CD4-positive, alpha-beta T cell treated with Interleukin-15 for 1 hour (primary cell): ENCODE data around the gene NUP93.
"Not testable (repeated sequence)": the region's sequence is repeated elsewhere in the genome, so short reads cannot be mapped to it uniquely, and the experiment has no call there.

Source experiments
- DNase-seq: peaks from one replicate; pipeline ENCODE4 v3.0.0-alpha.2; 2020

Gene NUP93

DNA sequence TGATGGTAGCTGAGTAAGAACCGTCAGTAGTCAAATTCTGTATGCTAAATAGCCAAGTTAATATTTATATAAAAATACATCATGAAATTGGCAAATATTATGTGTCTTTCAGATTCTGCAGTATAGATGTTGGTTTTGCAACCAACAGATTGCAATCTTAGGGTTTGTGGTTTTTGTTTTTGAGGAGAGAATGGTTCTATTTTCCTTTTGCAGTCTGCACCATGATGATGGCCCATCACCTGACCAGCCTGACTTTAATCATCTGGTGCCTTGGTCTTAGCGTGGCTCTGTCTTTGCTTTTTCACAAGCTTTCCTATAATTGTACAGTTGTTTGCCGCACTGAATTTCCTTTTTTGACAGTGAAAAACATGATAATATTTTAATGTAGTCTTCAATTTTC, 50.7 kb downstream of the NUP93 start:
- DNase-seq: no peak

DNA sequence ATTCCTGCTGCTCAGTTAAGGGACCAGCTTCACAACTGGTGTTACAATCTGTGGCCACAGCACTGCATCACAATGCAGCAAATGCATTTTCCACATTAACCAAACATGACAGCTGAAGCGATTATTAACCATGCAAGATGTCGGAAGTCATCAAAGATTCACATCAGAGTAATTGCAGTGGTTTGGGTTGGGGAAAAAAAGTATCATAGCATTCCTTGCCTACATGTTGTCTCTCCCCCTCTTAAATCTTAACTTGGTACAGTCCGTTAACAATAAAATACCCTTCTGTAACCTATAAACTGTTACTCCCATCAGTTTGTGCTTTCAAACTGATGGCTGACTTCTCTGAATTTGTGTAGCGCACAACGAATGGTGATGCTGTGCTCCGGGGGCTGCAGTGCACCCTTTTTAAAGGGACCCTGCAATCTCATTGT, 51.6 kb downstream of the NUP93 start:
- no peak for DNase-seq

DNA sequence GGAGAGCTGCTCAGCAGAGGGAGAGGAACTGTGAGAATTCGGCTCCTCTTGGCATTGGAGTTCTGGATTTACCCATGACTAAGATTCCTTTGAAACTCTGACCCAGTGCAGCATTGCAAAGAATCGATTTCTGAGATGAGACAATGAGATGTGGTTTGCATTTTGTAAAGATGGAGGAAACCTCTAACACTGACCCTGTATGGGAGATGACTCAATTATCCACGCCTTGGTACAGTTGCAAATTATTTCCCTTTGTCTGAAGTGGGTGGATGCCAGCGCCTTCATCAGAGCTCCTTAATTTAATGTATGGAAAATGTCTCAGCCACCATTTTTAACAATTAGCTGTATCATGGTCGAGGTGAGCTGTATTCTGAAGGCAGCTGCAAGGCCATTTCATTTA, 53.4 kb downstream of the NUP93 start:
- DNase-seq: no peak

DNA sequence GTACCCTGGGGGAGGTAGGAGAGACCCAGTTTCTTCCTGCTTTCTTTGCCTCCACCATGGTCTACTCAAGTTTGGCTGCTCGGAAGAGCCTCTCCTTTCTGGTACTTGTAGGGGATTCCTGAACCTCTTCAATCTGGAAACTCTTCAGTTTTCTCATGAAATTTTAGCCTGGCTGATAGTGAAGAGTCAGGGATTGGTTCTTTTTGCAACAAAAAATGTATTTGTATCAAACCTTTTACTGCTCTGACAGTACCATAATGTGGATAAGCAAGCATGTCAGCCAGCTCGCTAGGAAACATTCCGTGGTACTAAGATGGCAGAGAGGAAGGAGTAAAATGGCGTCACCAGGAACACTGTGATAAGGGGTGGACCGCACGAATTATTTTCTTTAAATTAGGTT, 55.4 kb downstream of the NUP93 start:
- DNase-seq: no peak

DNA sequence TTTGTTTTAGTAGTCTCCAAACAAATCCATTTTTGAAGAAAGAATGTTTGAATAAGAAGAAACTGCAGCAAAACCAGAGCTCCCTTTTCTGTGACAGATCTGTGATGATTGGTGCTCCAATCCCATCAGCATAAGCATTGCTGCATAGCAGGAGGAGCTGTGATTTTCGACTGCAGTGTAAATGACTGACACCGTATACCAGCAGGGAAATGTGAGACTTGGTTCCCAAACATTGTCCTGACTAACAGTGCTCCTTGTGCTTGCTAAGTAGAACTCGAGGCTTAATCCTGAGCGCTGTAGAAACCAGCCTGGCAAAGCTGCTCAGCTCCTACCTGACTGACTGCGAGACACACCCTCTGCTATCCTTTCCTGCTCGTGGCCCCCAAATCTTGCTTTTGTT, 57.2 kb downstream of the NUP93 start:
- no peak for DNase-seq

DNA sequence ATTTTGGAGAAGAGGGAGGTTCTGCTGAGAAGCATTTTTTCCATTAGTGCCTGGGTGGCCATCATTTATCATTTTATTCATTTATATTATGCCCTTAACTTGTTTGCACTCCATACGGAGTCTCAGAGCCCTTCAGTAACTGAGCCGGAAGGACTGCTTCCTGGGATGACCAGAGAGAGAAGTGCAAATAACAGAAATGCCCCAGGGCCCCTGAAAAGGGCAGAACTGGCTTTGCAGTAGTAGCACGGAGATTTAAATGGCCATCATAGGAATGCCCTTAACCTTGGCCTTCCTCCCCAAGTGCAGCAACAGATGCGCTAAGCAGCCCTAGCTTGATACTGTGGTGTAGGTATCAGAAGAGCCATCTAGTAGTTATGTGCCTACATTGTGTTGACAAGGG, 58.5 kb downstream of the NUP93 start:
- DNase-seq: no peak

DNA sequence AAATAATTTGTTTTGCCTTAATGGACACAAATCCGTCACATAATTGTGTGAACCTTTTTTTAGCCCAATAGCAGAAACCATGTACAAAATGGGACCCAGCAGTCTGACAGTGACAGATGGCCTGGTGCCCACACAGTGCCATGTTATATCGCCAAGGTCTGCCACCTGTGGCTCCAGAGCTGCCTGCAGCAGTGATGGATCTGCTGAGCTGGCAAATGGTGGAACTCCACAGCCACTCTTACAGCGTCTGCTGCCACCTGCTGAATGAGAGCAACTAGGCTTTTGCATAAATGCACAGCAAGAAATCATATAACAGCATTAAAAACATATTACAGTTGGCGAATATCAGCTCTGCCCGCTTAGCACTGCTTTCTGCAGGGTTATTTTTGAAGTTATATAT, 59.4 kb downstream of the NUP93 start:
- DNase-seq: no peak

DNA sequence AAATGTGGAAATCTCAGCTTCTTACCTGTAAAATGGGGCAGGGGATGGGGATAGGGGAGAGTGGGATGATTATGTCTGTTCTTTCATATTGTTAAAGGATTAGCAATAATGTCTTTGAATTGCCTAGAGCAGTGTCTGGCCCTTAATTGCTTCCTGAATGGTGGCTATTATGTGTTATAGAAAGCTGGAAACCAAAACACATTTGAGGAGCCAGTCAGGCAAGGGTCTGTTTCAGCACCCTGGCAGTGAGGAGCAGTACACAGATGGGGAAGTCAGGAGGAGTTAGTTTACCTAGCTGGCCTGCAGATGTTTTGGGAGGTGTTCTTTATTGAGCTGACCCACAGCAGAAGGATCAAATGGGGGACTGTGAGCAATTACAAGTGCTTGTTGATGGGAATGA, 63.0 kb downstream of the NUP93 start:
- no peak for DNase-seq

DNA sequence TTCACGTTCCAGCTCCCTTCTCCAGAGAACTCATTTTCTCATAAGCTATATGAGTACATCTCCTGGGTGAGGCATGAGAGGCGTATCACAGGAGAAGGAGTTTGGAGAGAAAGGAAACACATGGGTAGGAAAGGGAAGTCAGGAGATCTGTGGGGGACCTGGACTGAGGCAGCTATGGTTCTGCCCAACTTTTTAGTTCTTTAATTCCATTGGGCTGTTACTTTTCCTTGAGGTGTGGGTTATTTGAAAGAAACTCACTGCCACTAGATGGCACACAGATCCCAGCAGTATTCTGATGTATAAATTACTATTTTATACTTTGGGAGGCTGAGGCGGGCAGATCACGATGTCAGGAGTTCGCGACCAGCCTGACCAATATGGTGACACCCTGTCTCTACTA, 63.6 kb downstream of the NUP93 start:
- DNase-seq: no peak

DNA sequence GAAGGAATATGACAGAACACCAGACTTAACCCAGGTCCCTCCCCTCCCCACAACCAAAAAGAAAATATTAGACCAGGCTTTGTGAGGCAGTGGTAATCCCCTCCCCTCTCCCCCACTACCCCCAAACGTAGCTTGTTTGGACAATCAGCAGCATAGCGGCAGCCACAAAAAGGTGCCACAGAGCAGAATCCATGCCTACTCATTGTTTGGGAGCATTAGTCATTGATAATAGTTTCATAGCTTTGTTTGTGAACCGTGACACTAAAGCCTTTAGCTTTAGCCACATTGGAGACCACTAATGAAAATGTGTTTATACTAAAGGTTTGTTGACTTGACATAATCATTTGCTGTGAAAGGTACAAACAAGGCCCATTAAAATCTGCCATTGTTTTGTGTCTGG, 65.1 kb downstream of the NUP93 start:
- no peak for DNase-seq

DNA sequence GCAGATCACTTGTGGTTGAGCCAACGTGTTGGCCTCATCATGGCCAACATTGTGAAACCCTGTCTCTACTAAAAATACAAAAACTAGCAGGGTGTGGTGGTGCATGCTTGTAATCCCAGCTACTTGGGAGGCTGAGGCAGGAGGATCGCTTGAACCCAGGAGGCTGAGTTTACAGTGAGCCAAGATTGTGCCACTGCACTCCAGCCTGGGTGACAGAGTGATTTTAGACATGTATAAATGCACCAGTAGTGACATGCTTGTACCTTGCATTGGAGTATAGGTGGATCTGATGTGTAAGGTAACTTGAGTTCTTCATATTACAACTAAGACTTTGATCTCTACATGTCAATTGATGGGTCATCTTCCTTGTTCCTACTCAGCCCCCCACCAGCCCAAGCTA, 67.1 kb downstream of the NUP93 start:
- DNase-seq: not testable (repeated sequence)

DNA sequence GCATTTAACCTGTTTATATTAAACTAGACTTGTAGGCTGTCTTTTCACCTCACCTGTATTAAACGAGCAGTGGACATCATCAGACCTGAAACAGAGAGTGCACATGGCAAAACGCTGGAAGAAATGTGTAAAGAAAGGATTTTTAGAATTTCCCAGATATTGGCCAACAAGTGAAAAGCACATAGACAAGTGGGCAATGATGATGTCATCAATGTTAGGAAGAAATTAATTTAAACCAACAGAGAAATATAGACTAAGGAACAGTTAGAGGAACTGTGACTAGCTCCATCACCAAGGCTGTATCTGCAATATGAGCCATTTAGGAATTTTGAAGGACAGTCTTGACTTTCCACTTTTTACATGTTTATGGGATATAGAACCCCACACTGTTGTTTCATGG, 67.9 kb downstream of the NUP93 start:
- no peak for DNase-seq

DNA sequence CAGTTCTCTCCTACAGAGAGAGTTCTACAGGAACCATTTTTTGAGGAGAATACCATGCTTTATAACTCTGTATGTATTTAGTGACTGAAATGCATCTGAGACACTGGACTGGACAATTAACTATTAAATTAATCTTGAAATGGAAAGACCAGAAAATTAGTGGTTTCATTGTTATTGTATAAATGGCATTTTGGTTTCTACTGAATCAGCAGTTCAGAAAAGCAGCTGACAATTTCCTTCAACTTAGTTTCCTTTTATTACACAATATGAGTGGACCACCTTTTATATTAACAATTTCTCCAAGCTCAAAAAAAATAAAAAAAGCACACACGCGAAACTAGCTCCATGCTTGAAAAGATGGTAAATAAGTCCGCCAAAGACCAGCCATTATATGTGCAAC, 69.0 kb downstream of the NUP93 start:
- DNase-seq: no peak

DNA sequence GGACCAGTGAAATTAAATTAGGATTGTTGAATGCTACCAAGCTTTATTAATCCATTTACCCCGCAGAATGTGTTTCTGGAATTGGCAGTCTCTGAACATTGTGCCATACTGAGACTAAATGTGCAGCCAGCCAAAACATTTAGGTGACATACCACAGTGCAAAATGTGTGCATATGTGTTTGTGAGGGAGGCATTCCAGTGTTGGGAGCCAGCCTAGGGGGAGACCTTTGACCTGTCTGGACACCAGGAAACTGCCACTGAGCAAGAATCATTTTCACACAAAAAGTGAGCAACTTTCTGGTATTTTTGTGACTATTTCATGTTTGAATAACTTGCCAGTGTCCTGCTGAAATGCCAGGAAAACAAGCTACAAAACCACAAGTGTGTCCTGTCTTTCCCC, 70.4 kb downstream of the NUP93 start:
- DNase-seq: no peak

DNA sequence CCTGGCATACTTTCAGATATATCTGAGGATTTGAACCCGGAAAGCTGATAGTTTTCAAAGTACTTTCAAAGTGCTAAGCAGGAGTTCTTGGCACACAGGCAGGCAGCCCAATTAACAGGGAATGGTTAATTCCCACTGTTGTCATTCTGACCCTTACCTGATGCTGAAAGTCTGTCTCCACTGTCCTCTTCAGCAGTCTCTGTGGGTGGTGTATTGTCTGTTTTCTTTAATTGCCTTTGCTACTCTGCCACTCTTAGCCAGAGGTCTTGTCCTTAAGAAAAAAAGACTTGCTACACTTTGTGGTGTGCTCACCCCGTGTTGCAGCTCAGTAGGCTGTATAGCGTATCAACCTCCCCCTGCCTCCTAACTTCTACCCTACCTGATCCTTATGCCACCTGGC, 71.8 kb downstream of the NUP93 start:
- no peak for DNase-seq

DNA sequence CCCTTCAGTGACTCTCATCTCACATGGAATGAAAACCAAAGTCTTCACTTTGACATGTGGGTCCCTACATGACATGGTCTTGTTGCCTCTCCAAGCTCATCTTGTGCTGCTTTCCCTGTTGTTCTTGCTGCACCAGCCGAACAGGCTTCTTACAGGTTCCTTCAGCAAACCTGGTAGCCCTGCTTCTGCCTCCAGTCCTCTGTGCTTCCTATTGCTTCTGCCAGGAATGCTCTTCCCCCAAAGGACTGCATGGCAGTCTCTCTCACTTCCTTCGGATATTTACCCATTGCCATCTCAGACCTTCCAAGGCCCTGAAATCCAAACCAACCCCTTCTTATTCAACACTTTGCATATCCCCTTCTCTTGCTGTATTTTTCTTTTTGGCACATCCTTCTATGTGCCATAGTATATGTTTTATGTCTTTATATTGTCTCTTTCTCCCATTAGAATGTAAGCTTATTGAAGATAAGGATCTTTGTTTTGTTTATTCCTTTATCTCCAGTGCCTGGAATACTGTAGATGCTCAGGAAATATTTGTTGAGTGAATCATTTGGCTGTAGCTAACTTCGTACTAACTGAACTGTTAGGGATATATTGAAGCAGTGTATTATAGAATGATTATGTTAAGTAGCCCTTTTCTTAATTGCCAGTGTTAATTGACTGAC, 77.2 kb downstream of the NUP93 start:
- no peak for DNase-seq

DNA sequence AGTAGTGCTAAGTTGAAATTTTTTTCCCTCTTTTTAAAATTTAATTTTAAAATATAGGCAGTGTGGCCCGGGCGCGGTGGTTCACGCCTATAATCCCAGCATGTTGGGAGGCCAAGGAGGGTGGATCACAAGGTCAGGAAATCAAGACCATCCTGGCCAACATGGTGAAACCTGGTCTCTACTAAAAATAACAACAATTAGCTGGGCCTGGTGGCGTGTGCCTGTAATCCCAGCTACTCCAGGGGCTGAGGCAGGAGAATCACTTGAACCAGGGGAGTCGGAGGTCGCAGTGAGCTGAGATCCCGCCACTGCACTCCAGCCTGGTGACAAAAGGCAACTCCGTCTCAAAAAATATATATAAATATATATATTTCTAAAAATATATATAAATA, 77.7 kb downstream of the NUP93 start:
- DNase-seq: not testable (repeated sequence)

DNA sequence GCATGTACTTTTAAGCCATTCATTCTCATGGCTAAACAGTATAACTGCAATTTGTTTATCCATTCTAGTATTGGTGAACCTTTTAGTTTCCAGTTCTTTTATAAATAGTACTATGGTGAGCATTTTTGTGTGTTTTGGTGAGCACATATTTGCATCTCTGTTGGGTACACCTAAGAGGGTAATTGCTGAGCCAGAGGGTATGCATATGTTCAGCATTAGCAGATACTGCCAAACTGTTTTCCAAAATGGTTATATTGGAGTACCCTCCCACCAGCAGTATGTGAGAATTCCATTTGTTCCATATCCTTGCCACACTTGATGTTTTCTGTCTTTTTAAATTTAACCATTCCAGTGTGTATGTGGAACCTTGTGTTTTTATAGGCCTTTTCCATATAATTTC, 81.0 kb downstream of the NUP93 start:
- no peak for DNase-seq

DNA sequence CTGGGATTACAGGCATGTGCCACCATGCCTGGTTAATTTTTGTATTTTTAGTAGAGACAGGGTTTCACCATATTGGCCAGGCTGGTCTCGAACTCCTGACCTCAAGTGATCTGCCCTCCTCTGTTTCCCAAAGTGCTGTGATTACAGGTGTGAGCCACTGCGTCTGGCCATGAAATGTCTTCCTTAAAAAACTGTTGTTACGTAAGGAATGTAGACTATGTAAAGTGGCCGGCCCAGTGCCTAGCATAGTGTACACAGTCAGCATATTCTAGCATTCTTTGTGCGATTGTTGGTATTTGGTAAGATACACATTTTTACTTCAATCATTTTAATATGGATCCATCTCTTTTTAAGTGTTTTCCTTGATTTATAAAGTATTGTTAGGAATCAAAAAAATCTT, 81.7 kb downstream of the NUP93 start:
- not testable (repeated sequence) for DNase-seq

DNA sequence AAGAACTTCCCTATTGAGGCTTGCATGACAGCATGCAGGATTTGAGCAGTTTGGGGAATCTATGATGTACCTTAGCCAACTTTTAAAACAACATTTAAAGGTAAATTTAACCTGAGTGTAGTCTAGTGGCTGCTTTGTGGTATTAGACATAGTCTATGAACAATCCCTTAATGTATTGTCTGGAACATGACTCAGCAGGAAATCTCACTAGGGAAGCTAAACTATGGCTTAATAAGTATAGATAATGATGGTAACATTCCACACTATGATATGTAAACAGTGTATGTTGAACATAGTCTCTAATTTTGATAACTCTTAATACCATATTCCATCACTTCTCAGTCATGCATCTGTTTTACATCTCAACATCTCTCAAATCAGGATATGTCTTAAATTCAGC, 83.0 kb downstream of the NUP93 start:
- DNase-seq: no peak

DNA sequence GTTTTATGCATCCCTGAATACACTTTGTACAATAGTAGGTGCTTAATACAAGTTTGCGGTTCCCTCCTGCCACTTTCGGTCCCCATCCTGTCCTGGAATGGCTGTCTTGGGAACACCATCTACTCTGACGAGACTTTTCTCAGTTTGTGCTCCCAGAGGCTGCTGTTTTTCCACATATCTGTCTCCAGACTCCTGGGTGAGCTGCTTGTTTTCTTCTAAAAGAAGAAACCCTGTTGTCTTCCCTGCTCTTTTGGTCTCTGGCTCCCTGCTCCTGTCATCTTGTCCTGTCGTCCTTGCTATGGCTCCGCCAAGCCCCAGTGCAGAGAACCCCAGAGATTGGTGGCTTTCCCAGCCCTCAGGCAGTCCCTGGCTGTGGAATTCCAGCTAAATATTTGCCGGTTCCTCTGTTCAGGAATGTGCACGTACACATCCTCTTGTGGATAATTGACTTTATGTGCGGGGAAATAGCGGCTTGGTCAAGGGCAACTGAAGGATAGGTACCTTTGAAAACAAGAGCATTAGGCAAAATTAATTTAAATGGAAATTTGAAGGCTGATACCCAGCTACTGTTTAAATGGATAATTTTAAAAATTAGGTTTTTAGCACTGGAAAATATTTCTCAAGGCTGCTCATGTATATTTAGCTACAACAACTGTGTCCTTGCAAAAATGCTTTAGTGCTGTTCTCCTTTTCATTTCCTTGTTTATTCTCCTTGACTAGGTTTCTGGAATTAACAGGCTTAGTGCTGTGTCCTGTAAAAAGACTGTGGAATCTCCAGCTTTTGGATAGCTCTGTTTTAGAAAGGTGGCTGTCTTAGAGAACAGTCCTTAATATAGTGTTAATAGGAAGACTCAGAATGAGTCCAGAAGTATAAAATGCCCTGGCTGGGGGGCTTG, 84.9 kb downstream of the NUP93 start:
- no peak for DNase-seq

DNA sequence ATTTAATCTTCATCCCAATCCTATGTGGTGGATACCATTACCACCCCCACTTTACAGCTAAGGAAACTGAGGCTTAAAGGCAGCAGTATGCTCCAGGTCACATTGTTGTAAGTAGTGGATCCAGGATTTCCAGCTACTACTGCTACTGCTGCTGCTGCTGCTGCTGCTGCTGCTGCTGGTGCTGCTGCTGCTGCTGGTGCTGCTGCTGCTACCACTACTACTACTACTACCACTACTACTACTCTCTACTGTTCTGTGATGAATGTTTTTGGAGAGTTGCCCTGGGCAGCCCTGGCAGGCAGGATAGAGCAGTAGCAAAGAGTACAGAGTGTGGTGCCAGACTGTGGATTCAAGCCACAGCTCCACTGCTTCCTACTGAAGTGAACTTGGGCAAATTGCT, 85.8 kb downstream of the NUP93 start:
- no peak for DNase-seq

DNA sequence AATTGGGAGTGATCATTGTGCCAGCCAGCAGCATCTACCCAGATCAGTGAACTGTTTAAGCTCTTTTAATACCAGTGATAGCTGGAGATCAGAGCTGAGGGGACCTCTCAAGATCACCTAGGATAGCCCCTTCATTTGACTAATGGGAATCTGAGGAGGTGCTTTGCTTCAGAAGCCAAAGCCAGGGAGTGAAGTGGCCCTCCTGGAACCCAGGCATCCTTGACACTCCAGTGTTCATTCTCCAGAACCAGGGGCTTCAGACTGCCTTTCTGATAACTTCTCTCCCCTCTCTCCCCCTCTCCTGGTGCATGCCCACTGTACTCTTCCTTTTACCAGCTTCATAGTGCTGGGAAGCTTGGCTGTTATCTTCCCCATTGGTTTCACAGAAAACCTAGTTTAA, 87.1 kb downstream of the NUP93 start:
- no peak for DNase-seq

DNA sequence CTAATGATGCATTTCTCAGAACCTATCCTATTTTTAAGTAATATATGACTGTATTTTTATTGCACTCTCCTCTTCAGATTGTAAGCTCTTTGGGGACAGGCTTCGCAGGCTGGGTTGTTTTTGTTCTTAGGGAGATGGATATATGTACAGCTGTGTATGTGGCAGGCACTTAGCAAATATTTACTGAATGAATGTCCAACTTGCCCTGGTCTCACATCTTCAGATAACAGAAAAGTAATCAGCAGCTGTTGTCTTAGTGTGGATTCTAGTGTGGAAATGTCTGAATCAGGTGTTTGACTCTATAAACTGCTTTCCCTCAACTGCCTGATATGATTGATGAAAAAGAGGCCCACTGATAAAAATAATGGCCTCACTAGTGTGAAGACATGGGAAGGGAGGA, 88.0 kb downstream of the NUP93 start:
- no peak for DNase-seq
